GM18870 (cell line): ENCODE measurements around the gene EXOC6B.
"Not testable (repeated sequence)": the region's sequence is repeated elsewhere in the genome, so short reads cannot be mapped to it uniquely, and the experiment has no call there.

Experiments used
- ATAC-seq: cut with Tn5 transposase; IDR thresholded peaks from one replicate; pipeline ENCODE4 v1.9.1; 2021; ENCODE audit warnings: moderate library complexity; ENCODE audit not compliant: unreplicated experiment

The EXOC6B gene

GRCh38 chr2:72619626-72620025, 206.2 kb downstream of the EXOC6B start:
- no peak for ATAC-seq

- ATAC-seq = no peak
These were observed 211.9 kb downstream of the EXOC6B start for GRCh38 chr2:72613931-72614330.

GRCh38 chr2:72612614-72613160, 213.1 kb downstream of the EXOC6B start:
- ATAC-seq = no peak

GRCh38 chr2:72607189-72607588, 218.6 kb downstream of the EXOC6B start:
- ATAC-seq = no peak

GRCh38 chr2:72605836-72606442, 219.9 kb downstream of the EXOC6B start:
- no peak for ATAC-seq

- ATAC-seq = no peak
These were observed 221.4 kb downstream of the EXOC6B start for GRCh38 chr2:72604468-72604867.

- no peak for ATAC-seq
These were observed 222.4 kb downstream of the EXOC6B start for GRCh38 chr2:72603481-72603880.

- ATAC-seq = no peak
These were observed 223.1 kb downstream of the EXOC6B start for GRCh38 chr2:72602711-72603110.

GRCh38 chr2:72602095-72602494, 223.7 kb downstream of the EXOC6B start:
- ATAC-seq = no peak

GRCh38 chr2:72583836-72584235, 242.0 kb downstream of the EXOC6B start:
- not testable (repeated sequence) for ATAC-seq

GRCh38 chr2:72583376-72583775, 242.5 kb downstream of the EXOC6B start:
- no peak for ATAC-seq

GRCh38 chr2:72581560-72582181, 244.2 kb downstream of the EXOC6B start:
- no peak for ATAC-seq

- no peak for ATAC-seq
These were observed 246.1 kb downstream of the EXOC6B start for GRCh38 chr2:72579591-72580180.

- ATAC-seq = no peak
These were observed 249.0 kb downstream of the EXOC6B start for GRCh38 chr2:72576861-72577260.

- no peak for ATAC-seq
These were observed 249.4 kb downstream of the EXOC6B start for GRCh38 chr2:72576459-72576858.

- ATAC-seq = no peak
These were observed 250.9 kb downstream of the EXOC6B start for GRCh38 chr2:72574886-72575285.

- ATAC-seq = no peak
These were observed 252.6 kb downstream of the EXOC6B start for GRCh38 chr2:72573232-72573631.

- ATAC-seq = no peak
These were observed 253.3 kb downstream of the EXOC6B start for GRCh38 chr2:72572501-72572900.

GRCh38 chr2:72570413-72570812, 255.4 kb downstream of the EXOC6B start:
- no peak for ATAC-seq

- no peak for ATAC-seq
These were observed 263.2 kb downstream of the EXOC6B start for GRCh38 chr2:72562451-72563153.

- no peak for ATAC-seq
These were observed 264.1 kb downstream of the EXOC6B start for GRCh38 chr2:72561621-72562318.
